ENCODE measurements around the gene ANGPTL4. TPM values are rescaled to one million over a fixed set of nuclear protein-coding genes. Genes with fewer than 3 reads are reported as not detected.

ANGPTL4 gene
- total and polyA plus RNA-seq, 9 of the 15 experiments (the other 6 are each of a cell fraction or from before 2014, with no cell fraction given): 0.05 to 0.77 (median 0.22) TPM; not detected in 4

DNA sequence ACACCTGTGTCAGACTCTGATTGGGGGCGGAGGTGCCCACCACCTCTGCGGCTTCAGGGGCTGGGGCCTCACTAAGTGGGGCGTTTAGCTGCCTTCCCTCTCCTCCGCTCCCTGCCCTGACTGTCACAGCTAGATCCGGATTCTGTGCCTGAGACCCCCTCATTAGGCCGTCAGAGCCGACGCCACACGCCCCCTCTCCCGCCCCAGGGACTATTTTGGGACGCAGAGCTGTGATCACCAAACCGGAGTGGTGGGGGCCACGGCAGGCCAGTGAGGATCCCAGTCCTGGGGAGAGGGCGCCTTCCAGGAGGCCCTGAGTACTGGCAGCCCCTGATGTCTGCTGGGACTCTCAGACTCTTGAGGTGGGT, 21.7 kb upstream of the ANGPTL4 start (continued):
- no peak for TF ChIP-seq PTTG1 (tag; IDR thresholded peaks at IDR 0.05; ENCODE audit: low read depth)

DNA sequence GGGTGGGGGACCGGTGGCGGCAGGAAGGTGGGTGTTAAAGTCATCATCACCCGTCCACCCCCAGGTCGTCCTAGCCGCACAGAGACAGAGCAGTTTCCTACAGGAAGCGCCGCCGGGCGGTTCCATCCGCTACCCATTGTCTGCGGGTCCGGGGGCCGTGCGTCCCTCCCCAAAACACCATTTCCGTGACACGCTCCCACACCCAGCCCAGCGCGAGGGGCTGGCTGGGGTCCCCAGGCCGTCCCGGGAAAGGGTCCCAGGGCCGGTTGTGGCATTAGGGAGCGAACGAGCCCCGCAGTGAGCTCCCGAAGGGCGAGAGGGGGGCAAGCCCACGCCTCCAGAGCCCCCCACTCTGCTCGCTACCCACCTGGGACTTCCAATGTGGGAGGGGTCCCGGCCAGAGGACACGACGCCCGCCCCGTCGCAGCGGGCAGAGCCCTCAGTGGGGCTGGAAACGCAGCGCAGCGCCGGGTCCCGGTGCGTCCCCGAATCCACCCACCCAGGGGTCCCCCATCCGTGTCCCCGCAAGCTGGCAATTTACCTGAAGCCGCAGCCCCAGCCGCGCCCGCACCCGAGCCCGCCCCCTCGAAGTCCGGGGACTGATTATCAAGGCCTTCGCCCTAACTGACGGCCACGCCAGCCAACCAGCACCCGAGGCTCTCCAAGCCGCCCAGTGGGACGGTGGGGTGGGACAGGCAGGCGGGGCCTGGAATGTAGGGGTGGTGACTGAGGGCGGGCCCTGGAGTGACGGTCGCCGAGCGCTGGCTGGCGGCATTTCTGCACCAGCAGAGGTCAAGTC, 21.1 kb upstream of the ANGPTL4 start, which contains the start of gene KANK3:
Gene KANK3, minus strand, starts transcription at position 579 of the 799 bp plus-strand sequence. CDS start 5,434 bp downstream, outside the sequence.
- peak within 1 kb of the TSS; percentile 90 for H2AFZ ChIP-seq (ENCODE audit: low read depth, low read length)
- H3K79me2 ChIP-seq (ENCODE audit: control insufficient read depth, insufficient read depth, low read length): no peaks in the 10 kb centered on the region
- H3K27ac ChIP-seq (ENCODE audit: extremely low read depth, low read depth, low read length): no peak within 1 kb of the TSS
- H3K9me1 ChIP-seq (ENCODE audit: control insufficient read depth, insufficient read depth, low read length): no peaks in the 10 kb centered on the region
- peak; percentile 100 for ATAC-seq
- no TSS peak for BruUV-seq (replicated peaks)
- no peaks in the 10 kb centered on the region for H4K20me1 ChIP-seq (replicated peaks; ENCODE audit: control insufficient read depth, insufficient read depth, low read length)
- H3K4me3 ChIP-seq: peak within 1 kb of the TSS; percentile 23
- 6% methylated on average over 35 of the region's 65 CpGs for WGBS (ENCODE audit: insufficient coverage, low coverage, missing lambda C conversion rate)
- no peaks in the 10 kb centered on the region for H3K9me3 ChIP-seq (replicated peaks; ENCODE audit: control insufficient read depth, insufficient read depth, low read depth, low read length)
- H3K4me1 ChIP-seq (replicated peaks in 1 of 2; ENCODE audit: control insufficient read depth in 2 of 2, insufficient read depth in 2 of 2, low read length in 2 of 2): peaks cover 0 to 25% of the 10 kb centered on the region in 2 experiments; a peak in 3 of 5 replicates
- H3K27me3 ChIP-seq (ENCODE audit: control insufficient read depth in 2 of 2, insufficient read depth in 2 of 2, low read length in 2 of 2): 0 out of 5 replicates have a peak, but pooled peaks cover 0 to 3% of the 10 kb centered on the region in 2 experiments
- POLR2A ChIA-PET: interaction anchor here (0.6 to 0.8 kb wide), 2 partner anchors 21 to 49 kb away, joined by 3 to 5 read pairs; partner anchors contain the start of genes NDUFA7 and RPS28
- CTCF ChIA-PET (ENCODE audit: low intra/inter-chr PET ratio): interaction anchor here (0.6 kb wide), 1 partner anchor 9 kb away, joined by 3 read pairs; no protein-coding TSS in a partner anchor
- intact Hi-C loops (cut with micrococcal nuclease): loop anchor here (1.0 kb wide), 1 partner anchor 22 kb away; the partner anchor contains the start of genes NDUFA7 and RPS28
- H3K9ac ChIP-seq (ENCODE audit: insufficient read depth in 1 of 2, low read depth in 2 of 2, low read length in 2 of 2): peak within 1 kb of the TSS in 1 of 2 experiments; percentile 91; a peak in 3 of 4 replicates
- in situ Hi-C loops (cut with MboI): no loop called here
- DNase-seq (ENCODE audit: extremely low read depth in 1 of 4, low spot score in 3 of 4): peak; percentile 98 to 100 (median 100)
- no peaks in the 10 kb centered on the region for H3K36me3 ChIP-seq (ENCODE audit: control insufficient read depth, insufficient read depth, low read length)
- peak within 1 kb of the TSS; percentile 74 for H3K4me2 ChIP-seq (ENCODE audit: insufficient read depth, low read length)
- peak; percentile 80 for FAIRE-seq
- TF ChIP-seq, protein P1, sequence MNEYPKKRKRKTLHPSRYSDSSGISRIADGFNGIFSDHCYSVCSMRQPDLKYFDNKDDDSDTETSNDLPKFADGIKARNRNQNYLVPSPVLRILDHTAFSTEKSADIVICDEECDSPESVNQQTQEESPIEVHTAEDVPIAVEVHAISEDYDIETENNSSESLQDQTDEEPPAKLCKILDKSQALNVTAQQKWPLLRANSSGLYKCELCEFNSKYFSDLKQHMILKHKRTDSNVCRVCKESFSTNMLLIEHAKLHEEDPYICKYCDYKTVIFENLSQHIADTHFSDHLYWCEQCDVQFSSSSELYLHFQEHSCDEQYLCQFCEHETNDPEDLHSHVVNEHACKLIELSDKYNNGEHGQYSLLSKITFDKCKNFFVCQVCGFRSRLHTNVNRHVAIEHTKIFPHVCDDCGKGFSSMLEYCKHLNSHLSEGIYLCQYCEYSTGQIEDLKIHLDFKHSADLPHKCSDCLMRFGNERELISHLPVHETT (CRISPR knock-in tag; conservative IDR thresholded peaks at IDR 0.05 in 1 of 2, IDR thresholded peaks at IDR 0.05 in 1 of 2): no peak
- TF ChIP-seq JUND (IDR thresholded peaks at IDR 0.05; ENCODE audit: borderline replicate concordance, low read depth, low read length): 0 out of 2 replicates have a peak, but pooled peaks have one; percentile 9
- TF ChIP-seq JUND (tag; IDR thresholded peaks at IDR 0.05; ENCODE audit: borderline replicate concordance, low read depth, low read length): no peak
- peak; percentile 66 for TF ChIP-seq CXXC5 (CRISPR knock-in tag; IDR thresholded peaks at IDR 0.05)
- TF ChIP-seq, protein P2, sequence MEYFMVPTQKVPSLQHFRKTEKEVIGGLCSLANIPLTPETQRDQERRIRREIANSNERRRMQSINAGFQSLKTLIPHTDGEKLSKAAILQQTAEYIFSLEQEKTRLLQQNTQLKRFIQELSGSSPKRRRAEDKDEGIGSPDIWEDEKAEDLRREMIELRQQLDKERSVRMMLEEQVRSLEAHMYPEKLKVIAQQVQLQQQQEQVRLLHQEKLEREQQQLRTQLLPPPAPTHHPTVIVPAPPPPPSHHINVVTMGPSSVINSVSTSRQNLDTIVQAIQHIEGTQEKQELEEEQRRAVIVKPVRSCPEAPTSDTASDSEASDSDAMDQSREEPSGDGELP (CRISPR knock-in tag; IDR thresholded peaks at IDR 0.05; ENCODE audit: borderline replicate concordance): peak; percentile 65; the same call in 1 of the 2 replicates
- TF ChIP-seq, protein P3, sequence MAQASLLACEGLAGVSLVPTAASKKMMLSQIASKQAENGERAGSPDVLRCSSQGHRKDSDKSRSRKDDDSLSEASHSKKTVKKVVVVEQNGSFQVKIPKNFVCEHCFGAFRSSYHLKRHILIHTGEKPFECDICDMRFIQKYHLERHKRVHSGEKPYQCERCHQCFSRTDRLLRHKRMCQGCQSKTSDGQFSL (CRISPR knock-in tag; IDR thresholded peaks at IDR 0.05): peak; percentile 64; the same call in 1 of the 2 replicates
- TF ChIP-seq, protein P3 (tag; IDR thresholded peaks at IDR 0.05): no peak
- TF ChIP-seq, protein P4, sequence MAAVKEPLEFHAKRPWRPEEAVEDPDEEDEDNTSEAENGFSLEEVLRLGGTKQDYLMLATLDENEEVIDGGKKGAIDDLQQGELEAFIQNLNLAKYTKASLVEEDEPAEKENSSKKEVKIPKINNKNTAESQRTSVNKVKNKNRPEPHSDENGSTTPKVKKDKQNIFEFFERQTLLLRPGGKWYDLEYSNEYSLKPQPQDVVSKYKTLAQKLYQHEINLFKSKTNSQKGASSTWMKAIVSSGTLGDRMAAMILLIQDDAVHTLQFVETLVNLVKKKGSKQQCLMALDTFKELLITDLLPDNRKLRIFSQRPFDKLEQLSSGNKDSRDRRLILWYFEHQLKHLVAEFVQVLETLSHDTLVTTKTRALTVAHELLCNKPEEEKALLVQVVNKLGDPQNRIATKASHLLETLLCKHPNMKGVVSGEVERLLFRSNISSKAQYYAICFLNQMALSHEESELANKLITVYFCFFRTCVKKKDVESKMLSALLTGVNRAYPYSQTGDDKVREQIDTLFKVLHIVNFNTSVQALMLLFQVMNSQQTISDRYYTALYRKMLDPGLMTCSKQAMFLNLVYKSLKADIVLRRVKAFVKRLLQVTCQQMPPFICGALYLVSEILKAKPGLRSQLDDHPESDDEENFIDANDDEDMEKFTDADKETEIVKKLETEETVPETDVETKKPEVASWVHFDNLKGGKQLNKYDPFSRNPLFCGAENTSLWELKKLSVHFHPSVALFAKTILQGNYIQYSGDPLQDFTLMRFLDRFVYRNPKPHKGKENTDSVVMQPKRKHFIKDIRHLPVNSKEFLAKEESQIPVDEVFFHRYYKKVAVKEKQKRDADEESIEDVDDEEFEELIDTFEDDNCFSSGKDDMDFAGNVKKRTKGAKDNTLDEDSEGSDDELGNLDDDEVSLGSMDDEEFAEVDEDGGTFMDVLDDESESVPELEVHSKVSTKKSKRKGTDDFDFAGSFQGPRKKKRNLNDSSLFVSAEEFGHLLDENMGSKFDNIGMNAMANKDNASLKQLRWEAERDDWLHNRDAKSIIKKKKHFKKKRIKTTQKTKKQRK (IDR thresholded peaks at IDR 0.05; ENCODE audit: borderline replicate concordance, low read depth, low read length): peak; percentile 52; the same call in 1 of the 2 replicates
- TF ChIP-seq SP1 (CRISPR knock-in tag; IDR thresholded peaks at IDR 0.05): peak; percentile 90
